GM21576 (cell line): Measurements from ENCODE around the gene SEL1L3.
"Not testable (repeated sequence)": the region's sequence is repeated elsewhere in the genome, so short reads cannot be mapped to it uniquely, and the experiment has no call there.

ENCODE experiments used
- ATAC-seq: cut with Tn5 transposase; IDR thresholded peaks from one replicate; pipeline ENCODE4 v1.9.1; 2021; ENCODE audit warnings: mild to moderate bottlenecking, moderate library complexity; ENCODE audit not compliant: unreplicated experiment

Gene SEL1L3

DNA sequence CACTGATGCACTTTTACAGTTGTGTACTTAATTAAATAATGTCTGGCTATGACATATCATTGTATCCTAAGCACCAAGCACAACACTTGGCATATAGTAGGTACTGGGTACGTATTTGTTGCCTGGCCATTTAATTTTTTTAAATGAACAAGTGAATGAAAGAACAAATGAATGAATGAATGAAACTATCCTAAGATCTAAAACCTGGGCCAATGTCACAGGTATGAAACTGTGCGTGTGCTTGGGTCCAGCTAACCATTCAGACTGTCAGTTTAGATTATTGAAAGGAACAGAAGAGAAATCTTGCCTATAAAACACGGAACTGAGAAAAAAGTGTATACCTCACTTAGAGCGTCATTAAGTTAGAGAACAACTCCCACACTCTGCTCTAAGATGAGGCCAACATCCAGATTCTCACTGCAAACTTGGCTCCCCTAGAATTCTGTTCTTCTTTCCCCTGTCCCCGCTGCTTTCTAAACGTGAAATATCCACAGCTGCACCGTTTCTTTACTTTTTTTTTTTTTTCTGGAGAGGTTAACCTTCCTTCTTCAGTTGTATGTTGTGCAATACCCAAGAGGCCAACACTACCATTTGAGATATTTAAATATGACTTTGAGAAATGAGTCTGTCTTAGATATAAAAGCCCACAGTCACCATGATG is 17.3 kb upstream of the SEL1L3 start:
- peak; percentile 59 for ATAC-seq

DNA sequence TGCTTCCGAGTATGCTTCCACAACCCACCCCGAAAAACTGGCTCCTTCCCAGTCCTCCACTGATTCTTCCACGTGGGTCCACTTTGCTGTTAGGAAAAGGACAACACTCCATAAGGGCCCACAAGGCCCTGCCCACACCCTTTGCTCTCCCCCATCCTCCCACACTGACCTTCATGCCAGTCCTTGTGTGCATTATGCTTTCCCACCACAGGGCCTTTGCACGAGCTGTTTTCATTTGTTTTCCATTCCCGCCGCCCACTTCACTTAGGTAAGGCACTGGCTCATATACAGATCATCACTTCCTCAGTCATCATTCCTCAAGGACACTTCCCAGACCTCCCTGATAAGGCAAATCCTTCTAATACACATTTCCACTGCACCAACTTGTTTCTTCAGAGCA is 16.8 kb upstream of the SEL1L3 start:
- ATAC-seq: no peak

DNA sequence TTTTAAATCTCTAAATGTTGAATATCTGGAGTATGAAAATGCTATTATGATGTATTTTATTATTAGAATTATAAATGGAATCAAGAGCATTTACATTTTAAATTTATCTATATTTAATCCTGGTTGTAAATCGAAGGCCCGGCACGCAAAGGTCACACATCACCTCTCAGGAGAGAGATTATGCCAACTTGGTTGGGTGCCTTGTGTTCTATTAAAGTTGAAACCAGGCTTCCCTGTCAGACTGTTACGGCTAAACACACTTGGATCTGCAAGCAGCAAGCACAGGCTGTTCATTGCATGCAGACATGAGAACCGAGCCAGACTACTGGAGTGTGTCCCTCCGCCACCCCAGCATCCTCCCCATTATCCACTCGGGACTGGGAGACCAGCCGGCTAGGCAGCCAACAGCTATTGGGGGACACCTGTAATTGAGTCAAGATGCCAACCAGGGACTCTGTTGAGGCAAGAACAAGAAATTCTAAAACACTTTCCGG is 16.4 kb upstream of the SEL1L3 start:
- no peak for ATAC-seq

DNA sequence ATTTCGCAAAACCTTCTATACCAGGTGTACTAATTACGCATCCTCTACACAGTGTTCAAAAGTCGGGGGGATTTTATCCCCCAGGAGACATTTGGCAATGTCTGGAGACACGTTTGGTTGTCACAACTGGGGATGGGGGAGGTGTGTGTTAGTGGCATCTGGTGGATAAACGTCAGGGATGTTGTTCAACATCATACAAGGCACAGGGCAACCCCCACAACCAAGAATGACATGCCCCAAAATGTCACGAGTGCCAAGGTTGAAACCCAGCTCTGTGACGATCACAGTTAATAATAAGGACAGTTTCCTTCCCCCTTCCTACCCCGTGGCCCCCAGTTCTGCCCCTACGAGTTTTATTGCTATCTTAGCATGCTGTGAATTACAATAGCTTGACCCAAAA is 15.9 kb upstream of the SEL1L3 start:
- no peak for ATAC-seq

DNA sequence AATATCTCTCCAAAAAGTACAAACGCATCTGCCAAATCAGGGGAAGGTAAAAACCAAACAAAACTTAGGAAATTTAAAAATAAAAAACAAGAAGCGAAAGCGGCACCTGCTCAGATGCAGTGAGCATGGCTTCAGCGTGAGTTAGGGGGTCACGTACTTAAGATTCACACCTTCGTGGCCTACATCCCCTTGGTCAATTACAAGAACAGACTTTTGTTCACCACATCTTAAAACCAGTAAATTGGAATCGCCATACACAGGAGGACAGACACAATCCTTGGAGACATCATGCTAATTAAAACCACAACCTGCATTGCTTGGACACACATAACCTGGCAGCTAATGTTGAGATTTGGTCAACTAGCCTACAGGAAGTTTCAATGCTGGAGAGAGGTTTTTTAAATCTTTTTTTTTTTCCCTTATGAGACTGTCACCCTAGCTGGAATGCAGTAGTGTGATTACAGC is 12.5 kb upstream of the SEL1L3 start:
- peak; percentile 59 for ATAC-seq

DNA sequence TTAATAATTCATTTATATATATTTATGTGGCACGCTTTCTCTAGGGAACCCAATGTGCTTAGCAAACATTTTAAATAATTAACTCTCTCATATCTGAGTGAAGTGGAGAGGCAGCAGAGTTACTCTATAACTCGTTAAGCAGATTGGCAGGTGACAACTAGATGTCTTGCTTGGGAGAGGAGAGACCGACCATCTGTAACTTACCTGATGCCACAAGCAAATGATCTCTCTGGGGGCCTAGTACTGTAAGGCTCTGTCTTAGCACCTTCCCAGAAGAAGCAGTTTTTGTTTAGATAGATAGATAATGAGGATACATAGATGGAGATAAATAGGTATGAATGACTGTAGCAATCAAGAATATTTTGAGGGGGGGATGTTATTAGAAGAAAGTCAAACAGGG is 11.9 kb upstream of the SEL1L3 start:
- no peak for ATAC-seq

DNA sequence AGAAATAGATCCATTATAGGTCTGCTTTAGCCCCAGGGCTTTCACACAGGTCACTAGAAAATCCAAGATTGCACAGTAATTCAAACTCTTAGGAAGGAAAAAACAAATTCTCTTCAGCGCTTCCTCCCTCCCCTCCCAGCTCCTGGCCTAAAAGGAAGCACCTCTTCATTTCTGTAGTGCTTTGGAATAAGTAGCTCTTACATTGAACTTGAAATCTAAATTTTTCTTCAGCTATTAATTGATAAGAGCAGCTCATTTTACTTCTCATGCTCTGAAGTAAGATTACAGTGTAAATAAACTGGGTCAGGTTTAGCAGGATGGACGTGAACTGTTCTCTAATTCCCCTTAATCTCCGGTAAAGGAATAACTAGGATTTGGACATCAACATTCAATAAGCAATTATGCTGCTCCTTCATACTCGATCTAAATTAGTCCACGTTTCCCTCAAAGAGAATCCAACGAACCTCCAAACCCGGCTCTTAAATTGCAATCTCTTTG is 10.9 kb upstream of the SEL1L3 start:
- no peak for ATAC-seq

DNA sequence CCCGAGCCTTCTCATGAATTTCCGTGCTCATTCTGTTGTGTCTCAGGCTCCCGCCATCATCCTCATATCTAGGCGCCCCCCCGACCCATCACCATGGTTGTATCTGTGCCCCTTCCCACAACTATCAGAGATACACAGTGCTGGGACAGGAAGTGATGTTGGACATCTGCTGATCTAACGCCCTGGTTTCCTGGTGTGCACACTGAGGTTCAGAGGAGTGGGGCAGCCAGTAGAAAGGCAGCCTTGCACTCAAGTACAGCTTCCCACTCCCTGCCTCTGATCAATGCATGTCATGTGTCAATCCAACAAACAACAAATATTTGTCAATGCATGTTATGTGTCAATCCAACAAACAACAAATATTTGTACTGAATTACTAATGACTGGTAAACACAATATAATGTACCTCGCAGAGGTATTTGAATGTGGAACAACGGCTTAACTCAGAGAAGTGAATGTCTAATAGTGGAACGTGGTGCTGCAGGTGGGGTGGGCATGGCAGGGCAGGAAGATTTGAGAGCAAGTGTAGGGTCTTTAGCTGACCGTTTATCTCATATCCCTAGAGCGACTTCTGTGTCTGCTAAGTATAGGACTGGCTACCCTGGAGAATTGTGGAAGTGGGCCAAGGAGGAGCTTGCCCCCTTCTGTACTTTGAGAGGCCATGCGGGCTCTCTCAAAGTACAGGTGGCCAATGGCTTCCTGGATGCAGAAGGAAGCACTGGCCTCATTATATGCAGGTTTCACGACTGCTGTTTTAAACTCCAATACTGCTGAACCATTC is 10.3 kb upstream of the SEL1L3 start:
- ATAC-seq: no peak

DNA sequence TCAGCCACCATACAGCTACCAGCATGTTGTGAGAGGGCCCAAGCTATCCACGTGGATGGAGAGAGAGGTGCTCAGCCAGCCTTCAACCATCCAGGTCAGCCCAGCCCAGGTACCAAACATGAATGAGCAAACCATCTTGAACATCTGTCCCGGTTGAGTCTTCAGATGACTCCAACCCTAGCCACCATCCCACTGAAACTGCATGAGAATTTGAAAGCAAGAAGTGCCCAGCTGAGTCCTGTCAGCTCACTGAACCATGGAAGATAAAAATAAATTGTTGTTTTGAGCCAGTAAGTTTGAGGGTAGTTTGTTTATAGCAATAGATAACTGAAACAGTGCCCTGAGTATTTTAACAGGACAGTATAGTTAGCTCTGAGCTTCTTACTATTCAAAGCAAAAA is 7.3 kb upstream of the SEL1L3 start:
- peak; percentile 40 for ATAC-seq

DNA sequence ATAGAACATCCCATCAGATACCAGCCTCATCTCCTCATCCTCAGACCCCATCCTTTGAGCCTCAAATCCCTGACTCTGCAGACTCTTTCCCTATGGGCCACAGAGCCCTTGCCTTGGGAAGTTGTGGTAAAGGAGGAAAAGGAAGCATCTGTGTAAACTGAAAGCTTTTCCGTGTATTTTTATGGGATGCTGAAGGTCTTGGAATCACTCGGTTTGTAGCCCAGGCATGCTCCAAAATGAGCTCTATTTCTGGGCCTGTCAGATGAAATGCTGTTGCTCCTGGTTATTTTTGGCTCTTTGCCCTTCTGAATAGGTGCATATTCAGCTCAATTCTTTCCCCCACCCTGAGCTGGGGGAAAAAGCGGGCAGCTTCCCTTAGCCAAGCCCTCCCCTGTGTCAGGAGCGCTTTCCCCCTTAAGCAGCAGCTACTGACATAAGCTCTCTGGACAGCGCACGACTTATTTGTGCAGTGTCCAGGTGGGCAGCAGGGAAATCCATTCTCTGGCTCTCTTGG is 5.0 kb upstream of the SEL1L3 start:
- ATAC-seq: no peak

DNA sequence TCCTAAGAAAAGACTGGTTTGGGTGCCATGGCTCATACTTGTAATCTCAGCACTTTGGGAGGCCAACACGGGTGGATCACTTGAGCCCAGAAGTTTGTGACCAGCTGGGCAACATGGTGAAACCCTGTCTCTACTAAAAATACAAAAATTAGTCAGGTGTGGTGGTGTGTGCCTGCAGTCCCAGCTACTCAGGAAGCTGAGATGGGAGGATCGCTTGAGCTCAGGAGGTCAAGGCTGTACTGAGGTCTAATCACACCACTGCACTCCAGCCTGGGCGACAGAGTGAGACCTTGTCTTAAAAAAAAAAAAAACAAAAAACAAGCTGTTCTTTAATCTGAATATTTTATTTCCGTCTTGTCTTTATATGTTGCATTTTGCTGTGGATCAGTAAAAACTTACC is 3.6 kb upstream of the SEL1L3 start:
- not testable (repeated sequence) for ATAC-seq

DNA sequence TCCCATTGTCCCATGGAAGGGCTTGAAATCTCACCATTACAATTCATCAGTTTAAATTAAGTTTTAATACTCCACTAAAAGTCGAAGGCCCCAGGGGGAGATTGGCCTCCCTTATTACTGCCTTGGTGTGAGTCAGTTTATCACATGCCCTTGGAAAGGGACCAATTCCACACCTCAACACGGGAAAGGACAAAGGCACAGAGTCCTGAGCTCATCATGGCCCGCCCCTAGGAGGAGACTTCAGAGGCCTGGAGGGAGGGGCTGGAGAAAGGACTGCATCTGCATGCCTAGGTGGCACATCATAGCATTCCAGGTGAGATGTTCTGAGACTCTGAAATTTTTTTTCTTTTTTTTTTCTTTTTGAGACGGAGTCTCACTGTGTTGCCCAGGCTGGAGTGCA is 2.8 kb upstream of the SEL1L3 start:
- no peak for ATAC-seq

DNA sequence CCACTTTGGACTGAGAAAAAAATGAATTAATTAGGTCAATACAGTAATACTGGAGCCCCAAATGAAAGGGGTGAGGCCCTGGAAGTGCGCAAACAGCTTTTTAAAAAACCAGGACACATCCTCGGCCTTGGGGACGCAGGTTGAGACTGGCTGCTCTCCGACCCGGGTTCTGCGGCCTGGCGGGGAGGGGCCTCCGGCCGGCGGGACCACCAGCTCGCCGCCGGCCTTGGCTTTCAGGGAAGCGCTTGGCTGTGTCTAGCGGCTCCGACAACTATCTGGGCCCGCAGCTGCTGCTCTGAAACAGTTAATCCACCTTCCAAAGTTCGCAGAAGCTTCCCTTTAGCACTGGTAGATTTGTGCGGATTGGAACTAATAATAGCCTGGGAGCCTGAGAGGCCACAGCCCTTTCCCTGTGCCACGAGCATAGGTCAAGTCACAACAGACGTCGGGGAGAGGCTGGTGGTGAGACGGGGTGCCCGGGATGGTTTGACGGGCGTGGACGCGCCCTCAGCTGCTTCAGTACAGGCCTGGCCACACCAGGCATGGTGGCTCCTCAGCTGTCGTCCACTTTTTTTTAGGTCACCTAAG is 1.1 kb upstream of the SEL1L3 start:
- no peak for ATAC-seq

DNA sequence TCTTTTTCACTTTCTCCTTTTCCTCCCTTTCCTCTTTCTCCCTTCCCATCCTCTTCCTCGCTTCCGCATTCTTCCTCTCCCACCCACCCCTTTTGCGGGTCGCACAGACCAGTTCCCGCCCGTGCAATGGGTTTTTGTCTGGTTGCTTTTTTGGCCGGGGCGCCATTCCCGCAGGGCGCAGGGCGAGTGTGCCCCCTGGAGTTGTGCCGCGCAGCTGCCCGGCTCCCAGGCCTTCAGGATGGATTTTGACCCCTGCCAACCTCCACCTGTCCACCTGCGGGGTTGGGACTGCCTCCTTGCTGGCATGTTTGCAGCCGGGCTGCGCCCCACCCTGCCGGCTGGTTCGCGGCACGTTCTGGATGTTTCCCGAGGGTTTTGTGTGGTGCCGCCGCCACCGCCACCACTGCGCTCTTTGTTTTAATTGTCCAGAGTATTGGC is 578 bp upstream of the SEL1L3 start:
- no peak for ATAC-seq

DNA sequence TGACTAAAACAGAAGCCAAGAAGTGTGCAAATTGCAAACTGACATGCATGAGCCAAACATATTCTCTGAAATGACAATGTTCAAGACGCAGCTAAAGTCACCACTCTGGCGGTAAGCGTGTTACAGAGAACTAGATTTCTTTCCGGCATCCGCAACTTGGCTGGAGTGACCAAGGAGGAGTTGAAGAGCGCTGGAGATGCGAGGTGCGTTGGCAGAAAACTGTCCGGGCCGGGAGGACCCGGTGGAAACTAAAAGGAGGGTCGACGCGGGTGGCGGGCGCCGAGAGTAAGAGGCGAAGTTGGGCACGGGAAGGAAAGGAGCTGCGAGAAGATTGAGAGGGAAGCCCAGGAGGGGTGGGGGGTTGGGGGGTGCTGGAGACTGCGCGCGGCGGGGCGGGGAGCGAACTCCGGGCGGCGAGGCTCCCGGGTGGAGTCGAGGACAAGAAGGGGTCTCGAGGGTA is 807 bp downstream of the SEL1L3 start:
- peak; percentile 22 for ATAC-seq

DNA sequence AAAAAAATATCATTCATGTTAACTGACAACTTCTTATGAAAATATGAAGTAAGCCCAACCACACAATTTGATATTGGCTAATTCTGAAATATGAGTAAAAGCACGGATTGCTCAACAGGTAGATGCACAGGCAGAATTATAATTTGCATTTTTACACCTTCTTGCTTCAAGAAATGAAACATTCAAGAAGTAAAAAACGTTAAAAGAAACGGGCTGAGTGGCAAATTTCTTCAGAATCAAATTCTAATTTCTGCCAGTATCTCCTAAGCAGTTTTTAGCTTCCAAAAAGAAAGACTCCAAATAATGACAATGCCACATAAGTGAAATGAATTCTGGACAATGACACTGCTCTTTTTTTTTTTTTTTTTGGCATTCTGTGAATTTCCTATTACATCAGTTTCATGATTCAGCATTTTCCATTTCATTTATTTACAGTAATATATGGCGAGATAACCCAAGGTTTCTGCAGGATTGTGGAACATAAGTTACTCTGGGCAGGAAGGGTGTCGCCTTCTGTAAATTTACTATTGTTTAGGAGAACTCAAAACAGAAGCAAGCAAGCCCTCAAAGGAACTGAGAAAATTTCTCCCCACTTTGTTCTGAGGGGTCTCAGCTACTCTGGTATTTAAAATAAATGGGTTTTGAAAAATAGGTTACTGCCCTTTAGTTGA is 1.4 kb downstream of the SEL1L3 start:
- ATAC-seq: no peak

DNA sequence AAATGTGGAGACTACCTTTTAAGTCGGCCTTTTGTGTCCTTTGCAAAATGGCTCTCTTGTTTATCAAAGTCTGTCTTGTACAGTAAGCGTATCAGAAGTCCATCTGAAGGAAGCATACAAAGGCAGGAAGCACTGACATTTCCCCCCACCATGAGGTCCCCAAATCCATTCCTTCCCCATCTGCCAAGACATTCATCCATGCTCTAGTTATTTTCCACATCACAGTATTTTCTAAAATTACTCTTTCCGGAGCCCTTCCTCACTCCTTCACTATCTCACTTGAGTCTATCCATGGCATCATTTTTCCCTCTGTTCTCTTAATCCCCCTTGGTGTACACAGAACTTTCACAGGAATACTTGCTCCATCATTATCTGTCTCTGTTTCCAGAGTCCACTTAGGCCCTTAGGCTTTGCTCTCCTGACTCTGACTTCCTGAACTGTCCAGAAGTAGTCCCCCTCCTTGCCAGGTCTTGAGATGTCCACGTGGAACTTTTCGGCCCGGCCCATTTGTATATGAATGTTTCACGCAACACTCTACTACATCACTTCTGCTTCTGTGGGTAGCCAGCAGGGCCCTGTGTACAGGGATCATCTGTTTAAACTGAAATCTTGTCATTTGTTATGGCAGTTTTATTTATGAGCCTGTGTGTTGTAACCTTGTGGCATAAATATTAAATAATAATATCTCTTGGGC is 2.1 kb downstream of the SEL1L3 start:
- no peak for ATAC-seq

DNA sequence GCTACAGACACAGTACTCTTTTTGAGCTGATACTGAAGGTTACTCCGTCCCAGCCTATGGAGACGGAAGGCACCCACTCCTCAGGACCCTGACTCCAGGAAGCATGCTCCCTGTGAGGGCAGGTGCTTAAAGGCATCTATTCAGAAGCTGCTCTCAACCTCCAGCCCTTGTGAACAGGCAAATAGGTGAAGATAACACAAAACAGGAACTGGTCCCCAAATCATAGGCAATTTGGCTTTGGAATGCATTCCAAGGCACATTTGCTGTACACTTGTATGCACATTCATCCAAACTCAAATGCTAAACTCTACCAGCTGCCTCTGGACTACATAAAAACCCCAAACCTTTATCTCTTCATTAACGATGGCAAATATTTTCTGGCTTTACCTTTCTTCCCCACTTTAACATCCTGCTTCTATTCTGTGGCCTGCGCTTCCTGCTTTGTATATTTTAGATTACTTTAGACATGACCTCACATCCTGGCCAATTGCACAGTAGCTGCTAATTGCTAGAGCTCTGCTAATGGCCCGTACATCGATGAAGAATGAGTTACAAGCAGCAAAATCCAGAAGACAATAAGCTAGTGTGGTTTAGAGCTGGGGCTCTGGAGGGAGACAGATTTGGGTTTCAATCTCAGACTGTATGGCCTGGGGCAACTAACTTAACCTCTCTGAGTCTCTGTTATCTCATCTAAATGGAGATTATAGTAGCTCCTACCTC is 3.2 kb downstream of the SEL1L3 start:
- ATAC-seq: peak; percentile 34

DNA sequence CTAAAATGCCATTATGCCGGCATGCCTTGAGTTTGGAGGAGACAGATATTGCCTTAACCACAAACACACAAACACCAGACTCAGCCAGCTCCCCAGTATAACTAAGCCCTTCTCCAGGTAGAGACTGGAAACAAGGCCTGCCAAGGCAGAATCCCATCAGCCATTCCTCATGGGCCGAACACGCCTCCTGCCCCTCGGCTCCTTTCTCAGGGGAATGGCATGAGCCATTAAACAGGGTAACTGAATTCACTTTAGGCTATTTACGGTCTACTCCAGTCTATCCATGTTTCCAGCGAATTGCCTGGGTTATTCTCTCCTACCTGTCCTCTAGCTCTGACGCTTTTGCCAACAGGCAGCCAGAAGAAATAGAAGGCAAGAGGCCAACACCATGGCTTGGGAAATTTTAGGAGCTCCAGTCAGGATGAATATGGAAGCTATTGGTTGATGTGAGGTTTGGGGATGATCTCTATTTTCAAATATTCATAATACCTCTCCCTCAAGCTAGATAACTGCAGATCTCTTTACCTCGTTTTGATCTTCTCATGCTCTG is 4.9 kb downstream of the SEL1L3 start:
- ATAC-seq: no peak
